HEK293T (cell line): ENCODE results near the gene C1orf210.

Experiments used
- CTBP1 ChIP-seq: fragments of 450-650 bp; IDR thresholded peaks from 2 replicates; pipeline ENCODE4 v1.6.1; 2016; ENCODE audit warnings: borderline replicate concordance
- FOXA1 ChIP-seq: fragments of 450-650 bp; IDR thresholded peaks from 2 replicates; pipeline ENCODE4 v1.6.1; 2016; ENCODE audit warnings: mild to moderate bottlenecking
- FOXM1 ChIP-seq: fragments of 450-650 bp; IDR thresholded peaks from 2 replicates; pipeline ENCODE4 v1.6.1; 2017; ENCODE audit warnings: mild to moderate bottlenecking, borderline replicate concordance
- NFRKB ChIP-seq: fragments of 450-650 bp; IDR thresholded peaks from 2 replicates; pipeline ENCODE4 v1.6.1; 2016; ENCODE audit warnings: mild to moderate bottlenecking, moderate library complexity
- SP1 ChIP-seq: fragments of 450-650 bp; IDR thresholded peaks from 2 replicates; pipeline ENCODE4 v1.6.1; 2017
- TARDBP ChIP-seq: fragments of 450-650 bp; IDR thresholded peaks from 2 replicates; pipeline ENCODE4 v1.6.1; 2016

- TF ChIP-seq SP1 (no peak), NFRKB (no peak), TARDBP (no peak), FOXA1 (no peak), FOXM1 (no peak), CTBP1 (no peak)
Measured at GRCh38 chr1:43329995-43330751, 44.8 kb upstream of the C1orf210 start.
